ENCODE results near the gene TRPC4AP. TPM values are rescaled to one million over a fixed set of nuclear protein-coding genes. Genes with fewer than 3 reads are reported as not detected.

Gene TRPC4AP
- total and polyA plus RNA-seq, 2 of the 8 experiments (the other 6 are each of a cell fraction or from before 2014, with no cell fraction given): 73.1 to 74.8 TPM

- TF ChIP-seq CHD7 (IDR thresholded peaks at IDR 0.05; ENCODE audit: insufficient replicate concordance, low read length): no peak
- no peak for TF ChIP-seq KDM5A (IDR thresholded peaks at IDR 0.05; ENCODE audit: low read length)
- TF ChIP-seq CREB1 (IDR thresholded peaks at IDR 0.05): no peak
- no peak for TF ChIP-seq SUZ12 (IDR thresholded peaks at IDR 0.05; ENCODE audit: low read length)
- TF ChIP-seq ATF2 (IDR thresholded peaks at IDR 0.05; ENCODE audit: low read length): no peak
- TF ChIP-seq EZH2 (IDR thresholded peaks at IDR 0.05; ENCODE audit: low read depth, low read length, severe bottlenecking): no peak
- no peak for TF ChIP-seq POLR2AphosphoS5 (IDR thresholded peaks at IDR 0.05; ENCODE audit: low read depth, low read length)
- no peak for TF ChIP-seq BACH1 (IDR thresholded peaks at IDR 0.05; ENCODE audit: low read length)
- no peak for TF ChIP-seq PHF8 (conservative IDR thresholded peaks at IDR 0.05; ENCODE audit: low read depth, low read length)
- no peak for TF ChIP-seq POLR2A (IDR thresholded peaks at IDR 0.05; ENCODE audit: control extremely low read depth in 1 of 2, low read depth in 2 of 2, low read length in 2 of 2)
These were observed 769 bp upstream of the TRPC4AP start (continued) for GRCh38 chr20:35093267-35093884.

Data from H1 (cell line).